Measurements from ENCODE around the gene ATXN1.
"Not testable (repeated sequence)": the region's sequence is repeated elsewhere in the genome, so short reads cannot be mapped to it uniquely, and the experiment has no call there.

ATXN1 gene

DNA sequence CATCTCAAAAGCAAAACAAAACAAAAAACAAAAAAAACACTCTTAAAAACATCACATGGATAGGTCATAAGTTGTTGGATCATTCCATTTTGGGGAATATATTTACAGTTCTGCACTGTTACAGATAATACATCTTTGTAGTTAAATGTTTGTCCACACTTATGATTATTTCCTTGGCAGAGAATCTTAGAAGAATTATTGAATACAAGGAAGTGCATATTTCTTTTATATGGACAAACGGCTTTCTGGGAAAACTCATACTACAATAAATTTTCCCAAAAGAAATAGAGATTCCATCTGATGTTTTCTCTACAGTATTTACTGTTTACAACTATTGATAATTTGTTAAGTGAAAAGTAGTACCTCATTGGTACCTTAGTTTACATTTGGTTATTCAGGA, 489.1 kb downstream of the ATXN1 start:
- TF ChIP-seq, protein P1, sequence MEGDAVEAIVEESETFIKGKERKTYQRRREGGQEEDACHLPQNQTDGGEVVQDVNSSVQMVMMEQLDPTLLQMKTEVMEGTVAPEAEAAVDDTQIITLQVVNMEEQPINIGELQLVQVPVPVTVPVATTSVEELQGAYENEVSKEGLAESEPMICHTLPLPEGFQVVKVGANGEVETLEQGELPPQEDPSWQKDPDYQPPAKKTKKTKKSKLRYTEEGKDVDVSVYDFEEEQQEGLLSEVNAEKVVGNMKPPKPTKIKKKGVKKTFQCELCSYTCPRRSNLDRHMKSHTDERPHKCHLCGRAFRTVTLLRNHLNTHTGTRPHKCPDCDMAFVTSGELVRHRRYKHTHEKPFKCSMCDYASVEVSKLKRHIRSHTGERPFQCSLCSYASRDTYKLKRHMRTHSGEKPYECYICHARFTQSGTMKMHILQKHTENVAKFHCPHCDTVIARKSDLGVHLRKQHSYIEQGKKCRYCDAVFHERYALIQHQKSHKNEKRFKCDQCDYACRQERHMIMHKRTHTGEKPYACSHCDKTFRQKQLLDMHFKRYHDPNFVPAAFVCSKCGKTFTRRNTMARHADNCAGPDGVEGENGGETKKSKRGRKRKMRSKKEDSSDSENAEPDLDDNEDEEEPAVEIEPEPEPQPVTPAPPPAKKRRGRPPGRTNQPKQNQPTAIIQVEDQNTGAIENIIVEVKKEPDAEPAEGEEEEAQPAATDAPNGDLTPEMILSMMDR (IDR thresholded peaks at IDR 0.05; ENCODE audit: control extremely low read depth, extremely low read depth, low read depth, missing control alignments), result no peak
- ChIA-PET POLR2A (no interaction called here), CTCF (interaction anchor here (0.9 to 1.1 kb wide), 2 partner anchors 13 to 14 kb away, joined by 3 read pairs; no protein-coding TSS in a partner anchor)
- no peak for DNase-seq (ENCODE audit: extremely low spot score)

DNA sequence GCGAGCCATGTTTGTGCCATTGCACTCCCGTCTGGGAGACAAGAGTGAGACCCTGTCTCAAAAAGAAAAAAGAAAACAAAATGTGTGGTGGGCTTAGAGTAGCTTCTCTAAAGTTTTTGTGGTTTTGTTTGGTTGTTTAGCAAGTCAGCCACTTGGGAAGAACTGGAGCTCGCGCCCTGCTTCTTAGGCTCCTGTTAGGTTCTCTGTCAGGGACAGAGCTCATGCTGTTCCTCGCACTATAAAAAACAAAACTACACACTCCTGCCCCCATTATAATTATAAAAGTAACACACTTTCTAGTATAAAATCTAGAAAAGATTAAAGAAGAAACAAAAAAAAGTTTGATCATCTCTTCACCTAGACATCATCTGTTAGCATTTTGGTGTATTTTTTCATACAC, 489.8 kb downstream of the ATXN1 start:
- POLR2A ChIA-PET, result no interaction called here
- no peak for DNase-seq (ENCODE audit: extremely low spot score)
- CTCF ChIA-PET, result interaction anchor here (1.1 to 1.4 kb wide), 3 partner anchors 8 to 41 kb away, joined by 4 to 6 read pairs (median 4); no protein-coding TSS in a partner anchor
- TF ChIP-seq, protein P1 (IDR thresholded peaks at IDR 0.05; ENCODE audit: control extremely low read depth, extremely low read depth, low read depth, missing control alignments), result no peak

DNA sequence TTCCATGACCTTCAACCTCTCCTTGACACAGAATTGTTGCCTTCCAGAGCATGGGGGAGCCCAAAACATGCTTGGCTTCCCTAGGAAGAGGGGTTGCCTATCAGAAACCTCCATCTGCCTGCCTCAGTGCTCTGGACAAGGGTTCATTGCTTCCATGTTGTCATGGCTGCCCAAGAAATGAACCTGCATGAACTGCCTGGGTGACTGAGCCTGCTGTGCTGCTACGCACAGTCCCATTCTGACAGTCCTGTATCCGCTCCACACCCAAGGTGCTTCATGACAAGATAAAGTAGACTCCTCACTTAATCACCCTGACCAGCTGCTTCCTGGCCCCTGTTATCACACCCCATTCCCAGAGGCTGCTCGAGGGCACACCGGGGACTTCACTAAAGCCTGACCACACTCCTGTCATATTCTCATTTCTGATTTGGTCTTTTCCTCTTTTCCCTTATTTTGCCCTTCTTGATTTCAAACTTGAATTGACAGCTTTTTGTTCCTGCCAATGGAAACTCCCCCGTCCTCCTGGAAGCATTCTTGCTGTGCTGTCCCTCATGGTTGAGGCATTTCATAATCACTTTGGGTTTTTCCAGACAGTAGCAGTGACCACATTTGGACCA, 491.0 kb downstream of the ATXN1 start:
- ChIA-PET CTCF (interaction anchor here (1.1 to 1.6 kb wide), 4 partner anchors 9 to 40 kb away, joined by 3 to 6 read pairs (median 4); no protein-coding TSS in a partner anchor), POLR2A (no interaction called here)
- TF ChIP-seq, protein P1 (IDR thresholded peaks at IDR 0.05; ENCODE audit: control extremely low read depth, extremely low read depth, low read depth, missing control alignments), result no peak
- DNase-seq (ENCODE audit: extremely low spot score), result no peak

DNA sequence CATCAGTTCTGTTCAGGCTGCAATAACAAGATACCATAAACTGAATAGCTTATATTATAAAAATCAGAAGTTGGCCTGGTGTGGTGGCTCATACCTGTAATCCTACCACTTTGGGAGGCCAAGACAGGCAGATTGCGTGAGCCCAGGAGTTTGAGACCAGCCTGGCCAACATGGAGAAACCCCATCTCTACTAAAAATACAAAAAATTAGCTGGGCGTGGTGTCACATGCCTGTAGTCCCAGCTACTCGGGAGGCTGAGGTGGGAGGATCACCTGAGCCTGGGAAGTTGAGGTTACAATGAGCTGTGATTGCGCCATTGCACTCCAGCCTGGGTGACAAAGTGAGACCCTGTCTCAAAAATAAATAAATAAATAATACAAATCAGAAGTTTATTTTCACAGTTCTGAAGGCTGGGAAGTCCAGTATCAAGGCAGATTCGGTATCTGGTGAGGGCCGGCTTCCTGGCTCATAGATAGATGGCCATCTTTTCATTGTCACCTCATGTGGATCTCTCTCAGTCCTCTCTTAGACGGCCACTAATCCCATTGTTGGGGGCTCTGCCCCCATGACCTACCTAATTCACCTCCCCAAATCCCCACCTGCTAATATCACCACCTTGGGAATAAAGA, 491.7 kb downstream of the ATXN1 start:
- POLR2A ChIA-PET; DNase-seq (ENCODE audit: extremely low spot score): not testable (repeated sequence)
- CTCF ChIA-PET, result interaction anchor here (1.6 kb wide), 1 partner anchor 16 kb away, joined by 3 read pairs; no protein-coding TSS in a partner anchor

DNA sequence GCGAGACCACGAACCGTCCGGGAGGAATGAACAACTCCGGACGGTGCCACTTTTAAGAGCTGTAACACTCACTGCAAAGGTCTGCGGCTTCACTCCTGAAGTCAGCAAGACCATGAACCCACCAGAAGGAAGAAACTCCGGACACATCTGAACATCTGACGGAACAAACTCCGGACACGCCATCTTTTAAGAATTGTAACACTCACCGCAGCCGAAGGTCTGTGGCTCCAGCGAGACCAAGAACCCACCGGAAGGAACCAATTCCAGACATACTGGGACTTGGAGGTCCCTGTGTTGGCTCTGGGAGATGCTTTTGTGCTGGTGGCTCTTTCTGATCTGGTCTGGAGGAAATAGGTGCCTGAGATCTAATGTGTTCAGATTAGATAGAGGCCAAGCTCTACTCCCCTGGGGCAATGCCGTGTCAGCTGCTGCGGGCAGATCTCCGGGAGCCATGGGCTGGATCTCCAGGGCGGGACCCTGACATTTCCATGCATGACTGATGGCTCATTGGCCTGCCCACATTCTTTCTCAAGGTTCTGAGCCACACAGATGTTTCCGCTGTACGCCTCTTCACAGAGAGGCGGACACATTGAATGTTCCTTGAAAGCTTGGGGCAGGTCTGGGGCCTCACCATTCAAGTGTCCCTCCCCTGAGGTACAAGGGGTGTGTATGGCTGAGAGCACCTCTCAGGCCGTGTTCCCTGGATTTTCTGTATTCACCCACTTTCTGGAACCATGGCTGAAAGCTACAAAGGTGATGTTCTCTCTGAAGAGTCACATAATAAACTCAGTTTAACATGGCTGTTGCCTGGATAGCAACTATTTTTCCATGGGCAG, 493.6 kb downstream of the ATXN1 start:
- ChIA-PET POLR2A (no interaction called here), CTCF (interaction anchor here (1.4 to 3.4 kb wide), 2 partner anchors 9 to 18 kb away, joined by 6 to 13 read pairs; no protein-coding TSS in a partner anchor)
- TF ChIP-seq, protein P1 (IDR thresholded peaks at IDR 0.05; ENCODE audit: control extremely low read depth, extremely low read depth, low read depth, missing control alignments), result no peak
- no peak for DNase-seq (ENCODE audit: extremely low spot score)

DNA sequence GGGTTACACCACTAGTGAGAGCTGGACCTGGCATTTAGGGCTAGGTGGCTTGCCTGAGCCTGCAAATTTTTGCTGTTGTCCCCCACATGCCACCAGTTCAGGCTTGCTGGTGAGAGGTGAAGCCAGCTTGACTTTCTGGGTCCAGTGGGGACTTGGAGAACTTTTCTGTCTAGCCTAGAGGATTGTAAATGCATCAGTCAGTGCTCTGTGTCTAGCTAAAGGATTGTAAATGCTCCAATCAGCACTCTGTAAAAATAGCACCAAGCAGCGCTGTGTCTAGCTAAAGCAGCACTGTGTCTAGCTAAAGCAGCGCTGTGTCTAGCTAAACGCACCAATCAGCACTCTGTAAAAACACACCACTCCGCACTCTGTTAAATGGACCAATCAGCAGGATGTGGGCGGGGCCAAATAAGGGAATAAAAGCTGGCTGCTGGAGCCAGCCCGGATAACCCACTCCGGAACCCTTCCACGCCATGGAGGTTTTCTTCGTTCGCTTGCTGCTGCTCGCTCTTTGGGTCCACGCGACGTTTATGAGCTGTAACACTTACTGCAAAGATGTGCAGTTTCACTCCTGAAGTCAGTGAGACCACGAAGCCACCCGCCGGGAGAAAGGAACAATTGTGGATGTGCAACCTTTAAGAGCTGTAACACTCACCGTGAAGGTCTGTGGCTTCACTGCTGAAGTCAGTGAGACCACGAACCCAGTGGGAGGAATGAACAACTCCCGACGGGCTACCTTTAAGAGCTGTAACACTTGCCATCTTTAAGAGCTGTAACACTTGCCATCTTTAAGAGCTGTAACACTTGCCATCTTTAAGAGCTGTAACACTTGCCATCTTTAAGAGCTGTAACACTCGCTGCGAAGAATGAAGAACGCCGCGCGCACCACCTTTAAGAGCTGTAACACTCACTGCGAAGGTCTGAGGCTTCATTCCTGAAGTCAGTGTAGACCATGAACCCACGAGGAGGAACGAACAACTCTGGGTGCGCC, 495.6 kb downstream of the ATXN1 start:
- ChIA-PET POLR2A (no interaction called here), CTCF (interaction anchor here (1.5 to 3.4 kb wide), 2 partner anchors 9 to 20 kb away, joined by 6 to 13 read pairs; no protein-coding TSS in a partner anchor)

More for the DNA sequence above, 495.6 kb downstream of the ATXN1 start:
- TF ChIP-seq, protein P1 (IDR thresholded peaks at IDR 0.05; ENCODE audit: control extremely low read depth, extremely low read depth, low read depth, missing control alignments), result no peak
- DNase-seq (ENCODE audit: extremely low spot score), result no peak

Measured in GM10248 (cell line).